NT2/D1 (cell line): ENCODE measurements around the gene PHF21B.

Source experiments
- DNase-seq: peaks from one replicate; pipeline ENCODE4 v3.0.0-alpha.2; 2011; ENCODE audit warnings: low read depth, low spot score
- H3K27me3 ChIP-seq: 2 replicates; pipeline ENCODE4 v1.6.0; 2011; ENCODE audit warnings: mild to moderate bottlenecking; ENCODE audit not compliant: insufficient read length, insufficient read depth
- H3K36me3 ChIP-seq: 2 replicates; pipeline ENCODE4 v1.6.1; 2011; ENCODE audit warnings: mild to moderate bottlenecking, low read length, mixed read lengths; ENCODE audit not compliant: insufficient read depth, insufficient read length
- H3K4me1 ChIP-seq: 2 replicates; pipeline ENCODE4 v1.5.1; 2011; ENCODE audit not compliant: insufficient read depth, insufficient read length
- H3K4me3 ChIP-seq: 2 replicates; pipeline ENCODE4 v1.5.1; 2011; ENCODE audit warnings: low read depth; ENCODE audit not compliant: insufficient read length
- H3K9ac ChIP-seq: 2 replicates; pipeline ENCODE4 v1.6.0; 2011; ENCODE audit warnings: low read depth; ENCODE audit not compliant: insufficient read length
- H3K9me3 ChIP-seq: 2 replicates; pipeline ENCODE4 v1.5.1; 2011; ENCODE audit warnings: mild to moderate bottlenecking, low read length; ENCODE audit not compliant: insufficient read depth
- SUZ12 ChIP-seq: IDR thresholded peaks from 2 replicates; pipeline ENCODE4 v1.6.1; 2011; ENCODE audit not compliant: insufficient read length, insufficient read depth; ENCODE audit errors: extremely low read depth
- YY1 ChIP-seq: IDR thresholded peaks from 2 replicates; pipeline ENCODE4 v1.6.1; 2011; ENCODE audit not compliant: insufficient read length, insufficient read depth
- ZNF274 ChIP-seq: IDR thresholded peaks from 2 replicates; pipeline ENCODE4 v1.6.1; 2011; ENCODE audit warnings: mild to moderate bottlenecking, low read depth, low read length

PHF21B gene

DNA sequence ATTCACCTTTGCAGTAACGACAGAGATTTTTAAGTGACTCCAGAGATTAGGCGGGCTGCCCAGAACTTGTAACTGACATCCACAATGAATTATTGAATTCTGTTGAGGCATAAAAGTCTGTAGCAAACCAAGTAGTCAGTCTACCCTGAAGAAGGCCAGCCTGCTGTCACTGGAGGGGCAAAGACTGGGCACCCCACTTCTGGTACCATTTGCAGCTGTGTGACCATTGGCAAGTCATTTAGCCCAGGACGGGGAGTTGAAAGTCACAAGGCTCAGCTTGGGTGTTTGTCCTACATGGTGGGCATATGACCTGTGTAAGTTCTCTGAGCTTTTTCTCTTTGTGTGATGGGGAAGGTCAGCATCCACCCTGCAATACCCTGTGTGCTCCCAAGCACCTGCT lies 138.0 kb downstream of the PHF21B start:
- Histone ChIP-seq H3K4me3 (no peak overlapping the region), H3K9ac (no peak overlapping the region), H3K4me1 (peaks cover 7% of the 10 kb centered on the region), H3K36me3 (no peaks in the 10 kb centered on the region), H3K27me3 (no peaks in the 10 kb centered on the region), H3K9me3 (no peaks in the 10 kb centered on the region)
- no peak for TF ChIP-seq SUZ12
- TF ChIP-seq ZNF274: no peak
- no peak for TF ChIP-seq YY1
- DNase-seq: no peak

DNA sequence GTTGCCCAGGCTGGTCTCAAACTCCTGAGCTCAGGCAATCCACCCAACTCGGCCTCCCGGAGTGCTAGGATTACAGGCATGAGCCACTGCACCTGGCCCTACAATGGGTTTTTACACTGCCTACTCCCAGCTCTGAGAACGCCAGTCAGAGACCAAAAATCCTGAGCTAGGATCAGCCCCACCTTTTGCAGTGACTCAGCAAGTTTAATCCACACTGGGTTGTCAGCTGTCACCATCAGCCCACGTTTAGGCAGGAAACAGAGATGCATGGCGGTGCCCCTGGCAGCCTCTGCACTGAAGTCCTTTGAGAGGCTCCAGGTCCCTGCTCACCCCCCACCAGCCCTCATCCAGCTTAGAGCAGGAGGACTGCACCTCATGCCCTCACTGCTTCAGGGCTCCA lies 139.8 kb downstream of the PHF21B start:
- Histone ChIP-seq H3K9me3 (no peaks in the 10 kb centered on the region), H3K4me3 (no peak overlapping the region), H3K9ac (peak overlapping the region; percentile 22), H3K36me3 (no peaks in the 10 kb centered on the region), H3K27me3 (no peaks in the 10 kb centered on the region), H3K4me1 (peaks cover 7% of the 10 kb centered on the region)
- TF ChIP-seq ZNF274 (no peak), SUZ12 (no peak), YY1 (no peak)
- DNase-seq: no peak

DNA sequence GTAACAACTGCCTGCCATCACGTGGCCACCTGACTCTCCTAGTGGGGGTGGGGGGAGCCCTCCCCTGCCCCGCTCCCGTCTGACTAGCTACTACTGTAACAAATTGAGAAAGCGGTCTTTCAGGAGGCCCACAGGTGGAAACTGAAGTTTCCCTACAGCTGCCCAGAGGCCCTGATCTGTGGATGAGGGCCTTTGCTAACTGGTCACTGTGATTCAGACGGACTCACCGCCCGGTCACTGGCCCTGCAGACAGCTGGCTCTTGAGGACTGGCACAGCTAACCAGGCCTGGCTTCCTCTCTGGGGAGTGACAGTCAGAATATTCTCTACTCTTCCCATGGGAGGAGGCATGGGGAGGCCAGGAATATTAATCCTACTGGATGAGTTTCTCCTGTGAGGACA lies 140.6 kb downstream of the PHF21B start:
- DNase-seq: no peak

DNA sequence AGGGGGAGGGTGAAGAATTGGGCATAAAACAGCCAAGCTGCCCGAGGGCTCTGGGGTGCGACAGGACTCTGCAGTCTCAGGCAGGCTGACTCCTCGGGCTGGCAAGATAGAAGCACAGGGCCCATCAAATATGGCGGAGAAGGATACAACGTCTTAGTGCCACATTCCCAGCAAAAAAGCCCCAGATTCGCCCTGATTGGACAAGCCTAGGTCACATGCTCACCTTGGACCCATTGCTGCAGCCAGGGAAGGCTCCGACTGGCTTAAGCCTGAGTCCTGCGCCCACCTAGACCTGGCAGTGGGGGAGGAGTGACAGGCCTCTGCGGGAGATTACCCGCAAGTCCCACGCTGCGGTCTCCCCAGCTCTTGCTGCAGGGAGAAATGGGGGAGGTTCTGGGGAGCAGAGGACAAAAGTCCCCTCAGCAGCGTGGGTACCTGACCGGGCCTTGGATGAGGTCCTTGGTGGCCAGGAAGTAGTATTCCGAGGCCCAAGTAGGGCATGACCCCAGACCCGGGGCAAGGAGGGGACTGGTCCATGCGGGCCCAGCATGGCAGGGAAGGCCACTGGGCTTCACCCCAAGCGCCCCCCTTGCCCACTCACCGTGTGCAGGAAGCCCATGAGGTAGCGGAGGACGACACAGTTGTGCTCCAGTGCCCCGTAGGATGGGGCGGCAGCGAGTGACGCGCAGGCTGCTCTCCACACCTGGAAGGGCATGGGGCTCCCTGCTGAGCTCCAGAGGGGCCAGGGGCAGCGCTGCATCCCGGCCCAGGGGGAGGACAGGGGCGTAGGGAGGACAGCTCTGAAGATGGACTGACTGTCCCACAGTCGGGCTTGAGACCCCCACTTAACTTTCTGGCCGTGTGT lies 144.4 kb downstream of the PHF21B start:
- no peaks in the 10 kb centered on the region for H3K27me3 ChIP-seq
- DNase-seq: no peak
- TF ChIP-seq SUZ12 (no peak), YY1 (no peak), ZNF274 (no peak)
- no peak overlapping the region for H3K4me3 ChIP-seq
- peaks cover 9% of the 10 kb centered on the region for H3K4me1 ChIP-seq
- no peak overlapping the region for H3K9ac ChIP-seq
- H3K36me3 ChIP-seq: no peaks in the 10 kb centered on the region
- no peaks in the 10 kb centered on the region for H3K9me3 ChIP-seq

More for the DNA sequence above, 140.6 kb downstream of the PHF21B start:
- Histone ChIP-seq H3K27me3 (no peaks in the 10 kb centered on the region), H3K36me3 (no peaks in the 10 kb centered on the region), H3K4me1 (peaks cover 7% of the 10 kb centered on the region), H3K9me3 (no peaks in the 10 kb centered on the region), H3K4me3 (no peak overlapping the region), H3K9ac (no peak overlapping the region)
- TF ChIP-seq ZNF274 (no peak), YY1 (no peak)

DNA sequence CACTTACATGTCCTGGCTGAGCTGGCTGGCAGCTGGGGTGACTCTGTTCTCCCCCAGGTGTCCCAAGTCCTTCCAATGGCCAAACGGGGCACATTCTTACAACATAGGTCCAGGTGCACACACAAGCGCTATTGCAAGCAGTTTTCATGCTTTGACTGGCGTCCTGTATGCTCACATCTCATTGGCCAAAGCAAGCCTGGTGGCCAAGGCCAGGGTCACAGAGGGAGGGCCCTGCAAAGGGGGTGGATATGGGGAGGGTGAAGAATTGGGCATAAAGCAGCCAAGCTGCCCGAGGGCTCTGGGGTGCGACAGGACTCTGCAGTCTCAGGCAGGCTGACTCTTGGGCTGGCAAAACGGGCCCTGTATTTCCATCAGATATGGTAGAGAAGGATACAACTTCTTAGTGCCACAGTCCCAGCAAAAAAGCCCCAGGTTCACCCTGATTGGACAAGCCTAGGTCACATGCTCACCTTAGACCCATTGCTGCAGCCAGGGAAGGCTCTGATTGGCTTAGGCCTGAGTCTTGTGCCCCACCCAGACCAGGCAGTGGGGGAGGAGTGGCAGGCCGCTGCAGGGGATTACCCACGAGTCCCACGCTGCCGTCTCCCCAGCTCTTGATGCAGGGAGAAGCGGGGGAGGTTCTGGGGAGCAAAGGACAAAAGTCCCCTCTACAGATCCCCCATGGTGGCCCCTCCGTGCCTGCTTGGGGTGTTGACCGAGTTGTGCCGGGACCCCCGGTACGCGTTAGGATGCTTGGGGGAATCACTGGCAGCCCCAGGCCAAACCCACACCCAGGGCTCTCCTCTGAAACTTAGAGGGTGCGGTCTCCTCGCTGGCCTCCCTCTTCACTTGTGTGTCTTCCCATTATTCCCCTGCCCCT lies 146.6 kb downstream of the PHF21B start:
- no peak for DNase-seq
- no peak for TF ChIP-seq SUZ12
- TF ChIP-seq YY1: no peak
- TF ChIP-seq ZNF274: no peak
- Histone ChIP-seq H3K4me1 (peaks cover 2% of the 10 kb centered on the region), H3K9me3 (no peaks in the 10 kb centered on the region), H3K27me3 (no peaks in the 10 kb centered on the region), H3K36me3 (no peaks in the 10 kb centered on the region), H3K9ac (no peak overlapping the region), H3K4me3 (no peak overlapping the region)

DNA sequence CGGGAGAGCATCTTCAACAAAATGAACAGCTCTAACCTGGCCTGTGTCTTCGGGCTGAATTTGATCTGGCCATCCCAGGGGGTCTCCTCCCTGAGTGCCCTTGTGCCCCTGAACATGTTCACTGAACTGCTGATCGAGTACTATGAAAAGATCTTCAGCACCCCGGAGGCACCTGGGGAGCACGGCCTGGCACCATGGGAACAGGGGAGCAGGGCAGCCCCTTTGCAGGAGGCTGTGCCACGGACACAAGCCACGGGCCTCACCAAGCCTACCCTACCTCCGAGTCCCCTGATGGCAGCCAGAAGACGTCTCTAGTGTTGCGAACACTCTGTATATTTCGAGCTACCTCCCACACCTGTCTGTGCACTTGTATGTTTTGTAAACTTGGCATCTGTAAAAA lies 147.5 kb downstream of the PHF21B start:
- no peaks in the 10 kb centered on the region for H3K36me3 ChIP-seq
- H3K4me3 ChIP-seq: no peak overlapping the region
- H3K9ac ChIP-seq: no peak overlapping the region
- no peaks in the 10 kb centered on the region for H3K9me3 ChIP-seq
- TF ChIP-seq ZNF274 (no peak), SUZ12 (no peak), YY1 (no peak)
- peaks cover 2% of the 10 kb centered on the region for H3K4me1 ChIP-seq
- H3K27me3 ChIP-seq: no peaks in the 10 kb centered on the region
- no peak for DNase-seq

DNA sequence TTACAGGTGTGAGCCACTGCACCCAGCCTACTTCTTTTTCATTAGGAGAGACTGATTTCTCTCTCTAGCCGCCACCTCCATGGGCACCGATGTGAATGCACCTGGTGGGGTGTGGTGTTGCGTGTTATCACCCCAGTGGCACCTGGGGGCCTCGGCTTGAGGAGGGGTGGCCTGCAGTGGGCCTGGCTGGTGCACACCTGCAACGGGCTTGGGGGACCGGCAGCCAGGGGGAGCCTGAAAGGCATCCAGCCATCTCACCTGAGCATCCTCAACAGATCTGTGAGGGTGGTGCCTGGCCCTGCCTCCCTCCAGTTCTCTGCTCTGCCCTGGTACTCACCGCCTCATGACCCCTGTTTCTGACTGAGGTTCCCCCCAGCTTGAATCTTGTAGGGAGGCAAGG lies 148.6 kb downstream of the PHF21B start:
- H3K9ac ChIP-seq: no peak overlapping the region
- no peaks in the 10 kb centered on the region for H3K36me3 ChIP-seq
- TF ChIP-seq ZNF274 (no peak), SUZ12 (no peak), YY1 (no peak)
- H3K4me1 ChIP-seq: peaks cover 2% of the 10 kb centered on the region
- no peak for DNase-seq
- H3K9me3 ChIP-seq: no peaks in the 10 kb centered on the region
- H3K27me3 ChIP-seq: no peaks in the 10 kb centered on the region
- H3K4me3 ChIP-seq: no peak overlapping the region
